ENCODE measurements around the gene C1GALT1C1.
"Not testable (repeated sequence)": the region's sequence is repeated elsewhere in the genome, so short reads cannot be mapped to it uniquely, and the experiment has no call there.

C1GALT1C1 gene

GRCh38 chrX:120664081-120664480, 34.2 kb upstream of the C1GALT1C1 start:
- no peak overlapping the region for H3K27ac ChIP-seq
- TF ChIP-seq CTCF (IDR thresholded peaks at IDR 0.05) (peak; percentile 20; the same call in 1 of the 2 replicates), ZFX (IDR thresholded peaks at IDR 0.05; ENCODE audit: borderline replicate concordance) (no peak)

DNA sequence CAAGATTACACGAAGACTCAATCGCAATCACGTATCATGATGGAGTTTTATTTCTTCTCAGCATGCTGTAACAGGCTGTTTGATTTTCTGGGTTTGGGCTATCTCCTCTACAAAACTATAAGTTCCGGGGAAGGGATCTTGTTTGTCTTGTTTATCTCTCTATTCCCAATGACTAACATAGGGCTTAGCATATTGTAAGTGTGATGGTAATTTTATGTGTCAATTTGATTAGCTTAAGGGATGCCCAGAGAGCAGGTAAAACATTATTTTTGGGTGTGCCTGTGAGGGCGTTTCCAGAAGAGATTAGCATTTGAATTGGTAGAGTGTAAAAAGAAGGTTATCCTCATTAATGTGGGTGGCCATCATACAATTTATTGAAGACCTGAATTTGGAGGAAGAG, 32.8 kb upstream of the C1GALT1C1 start:
- TF ChIP-seq CTCF (IDR thresholded peaks at IDR 0.05) = no peak
- TF ChIP-seq ZFX (IDR thresholded peaks at IDR 0.05; ENCODE audit: borderline replicate concordance) = no peak
- no peak overlapping the region for H3K27ac ChIP-seq

GRCh38 chrX:120660637-120661036, 30.8 kb upstream of the C1GALT1C1 start:
- TF ChIP-seq ZFX (IDR thresholded peaks at IDR 0.05; ENCODE audit: borderline replicate concordance) (no peak), CTCF (IDR thresholded peaks at IDR 0.05) (no peak)
- no peak overlapping the region for H3K27ac ChIP-seq

DNA sequence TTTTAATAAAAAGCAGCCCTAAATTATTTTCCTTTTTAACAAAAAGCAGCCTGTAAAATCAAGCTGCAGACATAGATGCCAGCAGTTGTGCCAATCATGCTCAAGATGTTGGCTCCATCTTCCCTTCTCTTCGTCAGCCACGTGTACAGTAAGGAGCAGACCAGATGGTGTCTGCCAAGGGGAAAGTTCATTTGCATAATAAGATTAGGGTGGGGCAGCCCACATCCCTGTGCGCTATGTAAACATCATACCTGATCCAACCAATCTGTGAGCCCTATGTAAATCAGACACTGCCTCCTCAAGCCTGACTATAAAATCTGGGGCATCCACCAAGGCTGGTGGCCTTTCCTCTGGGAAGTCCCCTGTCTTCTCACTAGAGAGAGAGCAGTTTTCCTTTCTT, 23.1 kb upstream of the C1GALT1C1 start:
- TF ChIP-seq ZFX (IDR thresholded peaks at IDR 0.05; ENCODE audit: borderline replicate concordance) (no peak), CTCF (IDR thresholded peaks at IDR 0.05) (no peak)
- no peak overlapping the region for H3K27ac ChIP-seq

GRCh38 chrX:120652256-120652655, 22.4 kb upstream of the C1GALT1C1 start:
- not testable (repeated sequence) for H3K27ac ChIP-seq

GRCh38 chrX:120647127-120647526, 17.3 kb upstream of the C1GALT1C1 start:
- no peak overlapping the region for H3K27ac ChIP-seq
- TF ChIP-seq CTCF (IDR thresholded peaks at IDR 0.05) (no peak), ZFX (IDR thresholded peaks at IDR 0.05; ENCODE audit: borderline replicate concordance) (no peak)

- H3K27ac ChIP-seq = no peak overlapping the region
- TF ChIP-seq ZFX (IDR thresholded peaks at IDR 0.05; ENCODE audit: borderline replicate concordance) (no peak), CTCF (IDR thresholded peaks at IDR 0.05) (no peak)
Measured at GRCh38 chrX:120642871-120643270, 13.0 kb upstream of the C1GALT1C1 start.

DNA sequence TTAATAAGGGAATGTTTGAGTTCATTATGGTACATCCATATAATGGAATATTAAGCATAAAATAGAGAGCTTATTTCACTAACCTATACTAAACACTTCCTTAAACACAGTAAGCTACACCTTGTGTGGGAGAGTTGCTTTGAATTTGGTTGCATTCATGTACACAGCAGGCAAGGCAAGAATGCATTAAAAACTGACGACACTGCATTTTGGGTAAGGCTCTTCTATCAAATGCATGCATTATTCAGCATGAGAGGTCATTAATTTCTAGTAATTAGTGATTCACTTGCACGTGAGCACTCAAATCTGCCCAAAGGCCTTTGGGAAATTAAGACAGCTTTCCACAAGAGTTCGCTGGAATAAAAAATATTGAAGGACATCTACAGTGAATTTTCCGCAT, 8.8 kb upstream of the C1GALT1C1 start:
- no peak for TF ChIP-seq CTCF (IDR thresholded peaks at IDR 0.05)
- no peak for TF ChIP-seq ZFX (IDR thresholded peaks at IDR 0.05; ENCODE audit: borderline replicate concordance)
- H3K27ac ChIP-seq = no peak overlapping the region
